Body of pancreas (tissue), 4 donors: ENCODE results near the gene THEMIS. TPM values are rescaled to one million over a fixed set of nuclear protein-coding genes. Genes with fewer than 3 reads are reported as not detected.

ENCODE experiments used
- ATAC-seq: fragments of 150-250 bp; one replicate; pipeline ENCODE4 v1.9.1; 2016
- DNase-seq, 4 donors: peaks; one replicate each; pipeline ENCODE4 v3.0.0-alpha.2; 2019
- H3K27ac ChIP-seq, 4 donors: fragments of 200-600 bp; sonication (generic); 1 replicate in 3 of 4; 2 replicates in 1 of 4; pipeline versions ENCODE4 v1.5.1 to v1.6.1; 2016 to 2019; ENCODE audit warnings: mild to moderate bottlenecking in 1 of 4, mixed read lengths in 1 of 4, moderate library complexity in 1 of 4
- H3K27me3 ChIP-seq, 2 donors: fragments of 200-600 bp; sonication (generic); one replicate each; pipeline ENCODE4 v1.6.0; 2016; ENCODE audit warnings: mild to moderate bottlenecking in 1 of 2
- H3K36me3 ChIP-seq, 2 donors: fragments of 200-600 bp; sonication (generic); replicated peaks in 1 of 2; 2 replicates each; pipeline ENCODE4 v1.5.1; 2016; ENCODE audit warnings: low read depth in 2 of 2; ENCODE audit not compliant: insufficient read depth in 1 of 2
- H3K4me1 ChIP-seq: fragments of 200-600 bp; sonication (generic); one replicate; pipeline ENCODE4 v1.6.0; 2016
- H3K4me3 ChIP-seq, 2 donors: fragments of 200-600 bp; sonication (generic); 1 replicate in 1 of 2; 2 replicates in 1 of 2; pipeline ENCODE4 v1.5.1; 2016 to 2019
- H3K9me3 ChIP-seq, 3 donors: fragments of 200-600 bp; sonication (generic); 1 replicate in 2 of 3; 2 replicates in 1 of 3; pipeline ENCODE4 v1.5.1; 2016
- POLR2A ChIP-seq, 3 donors: fragments of 450-650 bp; IDR thresholded peaks; one replicate each; pipeline ENCODE4 v1.6.1; 2016; ENCODE audit warnings: antibody characterized with exemption in 3 of 3, mild to moderate bottlenecking in 2 of 3
- WGBS, 2 donors: methylation state at CpG; one replicate each; pipeline ENCODE4 v1.1.5; 2017; 5-methylcytosine and 5-hydroxymethylcytosine counted together
- intact Hi-C: fragments of 100-400 bp; cut with DNase I; formaldehyde crosslinking; loops from one replicate; pipeline ENCODE4 v1.15.1; 2023
- total RNA-seq, 2 donors: library from RNA; depleted of rRNA; stranded (reverse); fragments of >200 nt; gene quantifications; one replicate each; pipeline ENCODE4 v1.1.0, GENCODE V29; 2016
- TF ChIP-seq, protein P1 (sequence below), 7 experiments: fragments of 450-650 bp in 4 of 7; fragments of 200-600 bp in 3 of 7; sonication (generic) in 3 of 7; IDR thresholded peaks; one replicate each; pipeline ENCODE4 v1.5.1; 2016 to 2019; ENCODE audit warnings: antibody characterized with exemption in 7 of 7

Gene THEMIS
- total RNA-seq, 2 donors from 2014 or later, result 0.52 to 0.66 TPM

DNA sequence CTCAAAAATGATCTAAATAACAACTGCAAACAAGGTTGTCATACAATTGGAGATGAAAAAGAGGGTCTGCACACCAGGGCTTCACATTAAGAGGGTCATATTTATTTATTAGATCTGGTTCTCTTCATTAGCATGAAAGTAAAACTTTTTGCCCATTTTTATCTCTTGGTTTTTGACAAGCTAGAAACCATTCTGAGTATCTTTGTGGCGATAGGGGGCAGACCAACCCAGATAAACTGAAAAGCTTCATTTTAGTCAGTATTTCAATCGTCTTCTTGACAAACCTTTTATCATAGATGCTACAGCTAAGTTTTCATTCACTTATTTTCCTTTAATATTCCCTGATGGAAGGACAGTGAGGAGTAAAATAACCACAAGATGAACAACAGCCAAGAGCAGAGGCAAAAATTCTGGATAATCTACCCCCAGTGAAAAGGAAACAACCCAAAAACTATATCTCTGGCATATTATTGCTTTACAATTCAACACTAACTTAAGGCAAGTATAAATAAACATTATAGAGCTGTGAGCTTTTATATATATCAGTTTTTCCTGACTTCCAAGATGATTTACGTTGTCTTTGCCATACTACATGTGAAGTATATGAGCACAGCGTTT is 45.2 kb downstream of the THEMIS start:
- Histone ChIP-seq H3K4me1 (no peaks in the 10 kb centered on the region), H3K4me3 (no peak overlapping the region), H3K36me3 (no peaks in the 10 kb centered on the region), H3K9me3 (no peaks in the 10 kb centered on the region), H3K27me3 (no peaks in the 10 kb centered on the region), H3K27ac (no peak overlapping the region)
- intact Hi-C loops, result no loop called here
- no peak for ATAC-seq
- 35 to 47% methylated on average over 4 of the region's 4 CpGs for WGBS, 2 donors
- DNase-seq, result peak in 3 of 4 donors; percentile 8 to 21 (median 17)
- TF ChIP-seq, protein P1, sequence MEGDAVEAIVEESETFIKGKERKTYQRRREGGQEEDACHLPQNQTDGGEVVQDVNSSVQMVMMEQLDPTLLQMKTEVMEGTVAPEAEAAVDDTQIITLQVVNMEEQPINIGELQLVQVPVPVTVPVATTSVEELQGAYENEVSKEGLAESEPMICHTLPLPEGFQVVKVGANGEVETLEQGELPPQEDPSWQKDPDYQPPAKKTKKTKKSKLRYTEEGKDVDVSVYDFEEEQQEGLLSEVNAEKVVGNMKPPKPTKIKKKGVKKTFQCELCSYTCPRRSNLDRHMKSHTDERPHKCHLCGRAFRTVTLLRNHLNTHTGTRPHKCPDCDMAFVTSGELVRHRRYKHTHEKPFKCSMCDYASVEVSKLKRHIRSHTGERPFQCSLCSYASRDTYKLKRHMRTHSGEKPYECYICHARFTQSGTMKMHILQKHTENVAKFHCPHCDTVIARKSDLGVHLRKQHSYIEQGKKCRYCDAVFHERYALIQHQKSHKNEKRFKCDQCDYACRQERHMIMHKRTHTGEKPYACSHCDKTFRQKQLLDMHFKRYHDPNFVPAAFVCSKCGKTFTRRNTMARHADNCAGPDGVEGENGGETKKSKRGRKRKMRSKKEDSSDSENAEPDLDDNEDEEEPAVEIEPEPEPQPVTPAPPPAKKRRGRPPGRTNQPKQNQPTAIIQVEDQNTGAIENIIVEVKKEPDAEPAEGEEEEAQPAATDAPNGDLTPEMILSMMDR (IDR thresholded peaks at IDR 0.05), result peak in 6 of 7 experiments; percentile 19 to 52 (median 44)
- no peak for TF ChIP-seq POLR2A (IDR thresholded peaks at IDR 0.05)

DNA sequence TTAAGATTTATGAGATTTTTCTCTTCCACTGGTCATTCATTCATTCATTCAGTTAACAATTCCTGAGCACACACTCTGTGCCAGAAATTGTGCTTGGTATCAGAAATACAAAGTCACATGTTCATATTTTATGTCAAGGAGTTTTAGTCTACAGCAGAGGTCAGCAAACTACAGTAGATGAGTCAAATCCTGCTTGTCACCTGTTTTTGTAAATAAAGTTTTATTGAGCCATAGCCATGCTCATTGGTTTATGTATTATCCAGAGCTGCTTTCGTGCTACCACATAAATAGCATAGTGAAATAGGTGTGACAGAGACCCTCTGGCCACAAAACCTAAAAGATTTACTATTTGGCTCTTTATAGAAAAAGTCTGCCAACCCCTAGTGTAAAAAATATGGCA is 46.8 kb downstream of the THEMIS start:
- 84 to 89% methylated on average over 1 of the region's 1 CpG for WGBS, 2 donors
- ATAC-seq, result no peak
- intact Hi-C loops, result no loop called here

DNA sequence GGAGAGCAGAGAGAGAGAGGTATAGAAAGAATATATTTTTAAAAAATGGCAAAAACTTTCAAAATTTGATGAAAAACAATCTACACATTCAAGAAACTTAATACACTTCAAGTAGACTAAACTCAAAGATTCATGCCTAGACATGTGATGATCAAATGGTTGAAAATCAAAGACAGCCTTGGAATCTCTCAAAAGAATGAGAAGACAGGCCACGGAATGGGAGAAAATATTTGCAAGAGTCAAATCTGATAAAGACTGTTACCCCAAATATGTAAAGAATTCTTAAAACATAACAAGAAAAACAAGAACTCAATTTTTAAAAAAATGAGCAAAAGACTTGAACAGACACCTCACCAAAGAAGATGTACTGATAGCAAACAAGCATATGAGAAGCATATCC is 49.7 kb downstream of the THEMIS start:
- ATAC-seq (no peak), DNase-seq (no peak)
- Histone ChIP-seq H3K4me3 (no peak overlapping the region), H3K4me1 (no peaks in the 10 kb centered on the region), H3K9me3 (no peaks in the 10 kb centered on the region), H3K27me3 (no peaks in the 10 kb centered on the region), H3K27ac (no peak overlapping the region), H3K36me3 (no peaks in the 10 kb centered on the region)
- intact Hi-C loops, result no loop called here
- TF ChIP-seq POLR2A (IDR thresholded peaks at IDR 0.05), result no peak
- TF ChIP-seq, protein P1 (IDR thresholded peaks at IDR 0.05), result no peak
- 69 to 83% methylated on average over 1 of the region's 1 CpG for WGBS, 2 donors

More for the DNA sequence above, 46.8 kb downstream of the THEMIS start:
- Histone ChIP-seq H3K4me3 (no peak overlapping the region), H3K36me3 (no peaks in the 10 kb centered on the region), H3K4me1 (no peaks in the 10 kb centered on the region), H3K27ac (no peak overlapping the region), H3K9me3 (no peaks in the 10 kb centered on the region), H3K27me3 (no peaks in the 10 kb centered on the region)
- TF ChIP-seq, protein P1 (IDR thresholded peaks at IDR 0.05), result no peak
- TF ChIP-seq POLR2A (IDR thresholded peaks at IDR 0.05), result no peak
- DNase-seq, result no peak

DNA sequence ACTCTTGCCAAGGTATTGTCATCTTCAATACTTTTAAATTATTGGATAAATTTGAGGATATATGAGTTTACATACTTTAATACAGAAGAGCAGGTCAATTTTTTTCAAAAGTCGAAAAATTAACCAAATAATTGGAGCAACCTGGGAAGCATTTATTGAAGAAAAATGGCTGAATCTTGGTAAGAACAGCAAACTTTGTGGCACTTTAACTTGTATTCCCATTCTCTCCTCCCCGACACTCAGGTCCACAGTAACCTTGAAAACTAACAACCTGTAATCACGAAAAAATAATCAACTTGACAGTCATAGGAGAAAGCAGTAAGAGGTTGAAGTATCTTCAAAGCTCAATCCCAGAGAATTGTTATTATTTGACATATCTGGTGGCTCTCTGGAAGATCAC is 55.6 kb downstream of the THEMIS start:
- H3K27me3 ChIP-seq, result no peaks in the 10 kb centered on the region
- H3K4me1 ChIP-seq, result no peaks in the 10 kb centered on the region
- no peak for DNase-seq
- no peak overlapping the region for H3K27ac ChIP-seq
- TF ChIP-seq, protein P1 (IDR thresholded peaks at IDR 0.05), result no peak
- no peak for TF ChIP-seq POLR2A (IDR thresholded peaks at IDR 0.05)
- intact Hi-C loops, result no loop called here
- H3K36me3 ChIP-seq, result no peaks in the 10 kb centered on the region
- 56 to 61% methylated on average over 3 of the region's 3 CpGs for WGBS, 2 donors
- H3K9me3 ChIP-seq, result no peaks in the 10 kb centered on the region
- H3K4me3 ChIP-seq, result no peak overlapping the region
- ATAC-seq, result no peak

DNA sequence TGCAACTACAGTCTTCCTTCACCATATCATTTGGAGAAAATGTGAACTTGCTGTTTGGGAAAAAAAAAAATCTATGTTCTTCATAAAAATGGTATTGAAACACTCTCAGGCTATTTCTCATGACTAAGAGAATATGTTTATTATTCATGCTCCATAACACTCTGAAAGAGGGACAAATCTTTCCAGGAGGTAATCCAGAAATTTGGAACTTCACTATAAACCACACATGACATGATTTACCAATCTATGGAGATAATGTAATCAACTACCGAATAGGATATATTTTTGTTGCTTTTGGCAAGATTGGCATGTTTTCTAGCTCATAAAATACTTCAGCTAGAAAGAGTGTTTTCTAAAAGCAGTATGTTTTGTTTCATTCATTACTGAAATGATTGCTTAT is 56.3 kb downstream of the THEMIS start:
- no peaks in the 10 kb centered on the region for H3K36me3 ChIP-seq
- TF ChIP-seq, protein P1 (IDR thresholded peaks at IDR 0.05), result no peak
- TF ChIP-seq POLR2A (IDR thresholded peaks at IDR 0.05), result no peak
- no peak overlapping the region for H3K4me3 ChIP-seq
- no peak overlapping the region for H3K27ac ChIP-seq
- DNase-seq, result no peak
- intact Hi-C loops, result no loop called here
- WGBS, 2 donors, result 56 to 64% methylated on average over 1 of the region's 1 CpG
- H3K9me3 ChIP-seq, result no peaks in the 10 kb centered on the region
- no peaks in the 10 kb centered on the region for H3K27me3 ChIP-seq
- no peaks in the 10 kb centered on the region for H3K4me1 ChIP-seq
- no peak for ATAC-seq
